Activated CD4-positive, alpha-beta memory T cell treated with anti-CD3 and anti-CD28 coated beads for 36 hours (primary cell): ENCODE data around the gene HARS1. TPM values are rescaled to one million over a fixed set of nuclear protein-coding genes. Genes with fewer than 3 reads are reported as not detected.
"Not testable (repeated sequence)": the region's sequence is repeated elsewhere in the genome, so short reads cannot be mapped to it uniquely, and the experiment has no call there.

Experiments
- CTCF ChIA-PET: fragments of 350-600 bp; sonication (Branson Sonifier 250); formaldehyde crosslinking; loops from one replicate; lab custom pipeline; 2021; ENCODE audit warnings: antibody characterized with exemption, inconsistent platforms; lab: Charles Lee
- POLR2A ChIA-PET: fragments of 350-600 bp; sonication (Branson Sonifier 250); formaldehyde crosslinking; loops from one replicate; lab custom pipeline; 2021; ENCODE audit warnings: antibody characterized with exemption; lab: Charles Lee
- DNase-seq: peaks from one replicate; pipeline ENCODE4 v3.0.0-alpha.2; 2020
- H3K27ac Mint-ChIP-seq: one replicate; pipeline ENCODE4 v1.8.0; 2021; ENCODE audit warnings: mixed read lengths
- H3K27me3 Mint-ChIP-seq: one replicate; pipeline ENCODE4 v1.8.0; 2021; ENCODE audit warnings: mixed read lengths
- H3K36me3 Mint-ChIP-seq: one replicate; pipeline ENCODE4 v1.8.0; 2021; ENCODE audit warnings: mixed read lengths
- H3K4me1 Mint-ChIP-seq: one replicate; pipeline ENCODE4 v1.8.0; 2021; ENCODE audit warnings: low read depth, mixed read lengths
- H3K4me3 Mint-ChIP-seq: one replicate; pipeline ENCODE4 v1.8.0; 2021; ENCODE audit warnings: mild to moderate bottlenecking, mixed read lengths
- H3K9me3 Mint-ChIP-seq: one replicate; pipeline ENCODE4 v1.8.0; 2021; ENCODE audit warnings: mixed read lengths
- intact Hi-C: fragments of 100-400 bp; cut with micrococcal nuclease; formaldehyde crosslinking; loops from one replicate; pipeline ENCODE4 v1.15.1; 2023
- total RNA-seq, 2 experiments: library from RNA; stranded (reverse); gene quantifications; one replicate each; pipeline ENCODE4 v1.2.3, GENCODE V29; 2021

The HARS1 gene
- total RNA-seq, 2 experiments from 2014 or later: 91.1 to 91.7 TPM

- no peaks in the 10 kb centered on the region for H3K27me3 Mint-ChIP-seq
- peaks cover 35% of the 10 kb centered on the region for H3K4me1 Mint-ChIP-seq
- CTCF ChIA-PET: interaction anchor here (0.6 to 2.5 kb wide), 15 partner anchors 9 to 407 kb away, joined by 3 to 18 read pairs (median 3); partner anchors contain the start of genes APBB3, CD14, EIF4EBP3 and SLC35A4
- no peaks in the 10 kb centered on the region for H3K9me3 Mint-ChIP-seq
- POLR2A ChIA-PET: interaction anchor here (0.7 to 2.8 kb wide), 19 partner anchors 8 to 245 kb away, joined by 3 to 29 read pairs (median 5); partner anchors contain the start of genes ANKHD1, APBB3, EIF4EBP3 and HARS1
- peak overlapping the region; percentile 98 for H3K27ac Mint-ChIP-seq
- peak overlapping the region; percentile 100 for H3K4me3 Mint-ChIP-seq
- intact Hi-C loops: loop anchor here (1.0 kb wide), 4 partner anchors 8 to 53 kb away; partner anchors contain the start of genes HARS1, HARS2, TMCO6 and WDR55
- peaks cover 38% of the 10 kb centered on the region for H3K36me3 Mint-ChIP-seq
- no peak for DNase-seq
Observed at GRCh38 chr5:140647042-140647419, 44.1 kb downstream of the HARS1 start.

- ChIA-PET POLR2A (interaction anchor here (1.0 kb wide), 1 partner anchor 57 kb away, joined by 3 read pairs; the partner anchor contains the start of gene ZMAT2), CTCF (interaction anchor here (1.1 to 1.6 kb wide), 2 partner anchors 269 to 270 kb away, joined by 3 to 4 read pairs; no protein-coding TSS in a partner anchor)
- no peak overlapping the region for H3K4me3 Mint-ChIP-seq
- intact Hi-C loops: no loop called here
- H3K36me3 Mint-ChIP-seq: peaks cover 35% of the 10 kb centered on the region
- no peak overlapping the region for H3K27ac Mint-ChIP-seq
- no peaks in the 10 kb centered on the region for H3K27me3 Mint-ChIP-seq
- no peak for DNase-seq
- peaks cover 47% of the 10 kb centered on the region for H3K4me1 Mint-ChIP-seq
- no peaks in the 10 kb centered on the region for H3K9me3 Mint-ChIP-seq
Observed at GRCh38 chr5:140642718-140643117, 48.5 kb downstream of the HARS1 start.

GRCh38 chr5:140641716-140642115 is 49.5 kb downstream of the HARS1 start:
- H3K9me3 Mint-ChIP-seq: no peaks in the 10 kb centered on the region
- peaks cover 45% of the 10 kb centered on the region for H3K4me1 Mint-ChIP-seq
- no peaks in the 10 kb centered on the region for H3K27me3 Mint-ChIP-seq
- intact Hi-C loops: no loop called here
- DNase-seq: no peak
- ChIA-PET CTCF (interaction anchor here (0.5 to 1.6 kb wide), 2 partner anchors 73 to 269 kb away, joined by 3 to 4 read pairs; no protein-coding TSS in a partner anchor), POLR2A (no interaction called here)
- no peak overlapping the region for H3K27ac Mint-ChIP-seq
- H3K36me3 Mint-ChIP-seq: peaks cover 35% of the 10 kb centered on the region
- no peak overlapping the region for H3K4me3 Mint-ChIP-seq

GRCh38 chr5:140639148-140639981 is 51.8 kb downstream of the HARS1 start, which contains the start of gene TMCO6:
Gene TMCO6 (plus strand): TSS chr5:140639451. CDS start chr5:140639528, 77 bp downstream.
- H3K27me3 Mint-ChIP-seq: no peaks in the 10 kb centered on the region
- peaks cover 25% of the 10 kb centered on the region for H3K36me3 Mint-ChIP-seq
- peak within 1 kb of the TSS; percentile 85 for H3K4me3 Mint-ChIP-seq
- peaks cover 41% of the 10 kb centered on the region for H3K4me1 Mint-ChIP-seq
- DNase-seq: peak; percentile 99
- intact Hi-C loops: loop anchor here (1.0 to 5.0 kb wide), 8 partner anchors 8 to 397 kb away; partner anchors contain the start of genes ANKHD1, APBB3, IK and NDUFA2
- ChIA-PET POLR2A (interaction anchor here (0.9 to 2.1 kb wide), 6 partner anchors 8 to 239 kb away, joined by 3 to 15 read pairs (median 5); partner anchors contain the start of genes HARS1, HARS2, IK and NDUFA2), CTCF (interaction anchor here (0.6 to 1.3 kb wide), 7 partner anchors 8 to 284 kb away, joined by 3 to 5 read pairs (median 3); partner anchors contain the start of genes HARS2, IK, NDUFA2 and SRA1)
- peak within 1 kb of the TSS; percentile 94 for H3K27ac Mint-ChIP-seq
- no peaks in the 10 kb centered on the region for H3K9me3 Mint-ChIP-seq

GRCh38 chr5:140638898-140639147 is 52.3 kb downstream of the HARS1 start:
- peak overlapping the region; percentile 85 for H3K4me3 Mint-ChIP-seq
- intact Hi-C loops: loop anchor here (1.0 to 5.0 kb wide), 8 partner anchors 8 to 397 kb away; partner anchors contain the start of genes ANKHD1, APBB3, IK and NDUFA2
- CTCF ChIA-PET: interaction anchor here (0.6 to 1.3 kb wide), 5 partner anchors 9 to 214 kb away, joined by 3 to 5 read pairs (median 4); partner anchors contain the start of genes HARS2, IK, NDUFA2 and SRA1

GRCh38 chr5:140637371-140638100 is 53.6 kb downstream of the HARS1 start:
- Mint-ChIP-seq H3K4me1 (peaks cover 51% of the 10 kb centered on the region), H3K36me3 (peaks cover 16% of the 10 kb centered on the region), H3K27ac (peak overlapping the region; percentile 94), H3K4me3 (no peak overlapping the region), H3K27me3 (no peaks in the 10 kb centered on the region), H3K9me3 (no peaks in the 10 kb centered on the region)
- intact Hi-C loops: loop anchor here (5.0 kb wide), 1 partner anchor 395 kb away; no protein-coding TSS in a partner anchor
- ChIA-PET POLR2A (no interaction called here), CTCF (interaction anchor here (1.0 to 2.2 kb wide), 2 partner anchors 271 to 274 kb away, joined by 4 to 7 read pairs; no protein-coding TSS in a partner anchor)
- no peak for DNase-seq

More at GRCh38 chr5:140638898-140639147, 52.3 kb downstream of the HARS1 start:
- H3K4me1 Mint-ChIP-seq: peaks cover 45% of the 10 kb centered on the region
- H3K9me3 Mint-ChIP-seq, DNase-seq, H3K27me3 Mint-ChIP-seq: not testable (repeated sequence)
- POLR2A ChIA-PET: interaction anchor here (0.6 to 2.1 kb wide), 6 partner anchors 9 to 238 kb away, joined by 3 to 15 read pairs (median 4); partner anchors contain the start of genes HARS1, HARS2, IK and NDUFA2
- peaks cover 20% of the 10 kb centered on the region for H3K36me3 Mint-ChIP-seq
- peak overlapping the region; percentile 94 for H3K27ac Mint-ChIP-seq

- ChIA-PET CTCF (interaction anchor here (0.7 to 2.9 kb wide), 30 partner anchors 12 to 399 kb away, joined by 3 to 30 read pairs (median 4); partner anchors contain the start of genes ANKHD1, EIF4EBP3, IK and NDUFA2), POLR2A (interaction anchor here (1.0 to 1.8 kb wide), 3 partner anchors 88 to 391 kb away, joined by 3 to 6 read pairs (median 3); partner anchors contain the start of gene EIF4EBP3)
- peaks cover 40% of the 10 kb centered on the region for H3K4me1 Mint-ChIP-seq
- DNase-seq: peak; percentile 39
- no peaks in the 10 kb centered on the region for H3K27me3 Mint-ChIP-seq
- peak overlapping the region; percentile 81 for H3K27ac Mint-ChIP-seq
- intact Hi-C loops: loop anchor here (1.0 to 5.0 kb wide), 6 partner anchors 76 to 393 kb away; partner anchors contain the start of gene ANKHD1
- H3K9me3 Mint-ChIP-seq: no peaks in the 10 kb centered on the region
- peaks cover 3% of the 10 kb centered on the region for H3K36me3 Mint-ChIP-seq
- H3K4me3 Mint-ChIP-seq: no peak overlapping the region
Observed at GRCh38 chr5:140635291-140636257, 55.6 kb downstream of the HARS1 start.

- intact Hi-C loops: no loop called here
- DNase-seq: no peak
- H3K27ac Mint-ChIP-seq: no peak overlapping the region
- H3K9me3 Mint-ChIP-seq: no peaks in the 10 kb centered on the region
- no peak overlapping the region for H3K4me3 Mint-ChIP-seq
- H3K36me3 Mint-ChIP-seq: no peaks in the 10 kb centered on the region
- peaks cover 34% of the 10 kb centered on the region for H3K4me1 Mint-ChIP-seq
- ChIA-PET CTCF (interaction anchor here (1.2 to 2.9 kb wide), 14 partner anchors 13 to 275 kb away, joined by 3 to 30 read pairs (median 5); partner anchors contain the start of genes EIF4EBP3, IK, NDUFA2 and SRA1), POLR2A (interaction anchor here (1.7 to 1.8 kb wide), 2 partner anchors 87 to 204 kb away, joined by 3 to 6 read pairs; partner anchors contain the start of gene EIF4EBP3)
- no peaks in the 10 kb centered on the region for H3K27me3 Mint-ChIP-seq
Observed at GRCh38 chr5:140634103-140634502, 57.1 kb downstream of the HARS1 start.

GRCh38 chr5:140633501-140633900 is 57.7 kb downstream of the HARS1 start:
- H3K9me3 Mint-ChIP-seq: no peaks in the 10 kb centered on the region
- peaks cover 28% of the 10 kb centered on the region for H3K4me1 Mint-ChIP-seq
- ChIA-PET CTCF (interaction anchor here (0.5 to 1.4 kb wide), 4 partner anchors 14 to 261 kb away, joined by 3 to 6 read pairs (median 4); partner anchors contain the start of genes EIF4EBP3, IK and NDUFA2), POLR2A (no interaction called here)
- H3K4me3 Mint-ChIP-seq: peak overlapping the region; percentile 75
- H3K27me3 Mint-ChIP-seq: no peaks in the 10 kb centered on the region
- H3K36me3 Mint-ChIP-seq: no peaks in the 10 kb centered on the region
- intact Hi-C loops: no loop called here
- no peak overlapping the region for H3K27ac Mint-ChIP-seq
- no peak for DNase-seq

- H3K27ac Mint-ChIP-seq: no peak within 1 kb of the TSS
- peaks cover 3% of the 10 kb centered on the region for H3K9me3 Mint-ChIP-seq
- ChIA-PET POLR2A (no interaction called here), CTCF (interaction anchor here (0.5 to 1.4 kb wide), 6 partner anchors 11 to 261 kb away, joined by 3 to 6 read pairs (median 4); partner anchors contain the start of genes EIF4EBP3, IK and NDUFA2)
- intact Hi-C loops: no loop called here
- peak; percentile 37 for DNase-seq
- H3K4me3 Mint-ChIP-seq: peak within 1 kb of the TSS; percentile 75
- no peaks in the 10 kb centered on the region for H3K27me3 Mint-ChIP-seq
- H3K4me1 Mint-ChIP-seq: peaks cover 25% of the 10 kb centered on the region
- no peaks in the 10 kb centered on the region for H3K36me3 Mint-ChIP-seq
Observed at GRCh38 chr5:140633021-140633471, 58.1 kb downstream of the HARS1 start, which contains the start of gene CD14. Gene CD14 (minus strand): TSS chr5:140633175. CDS start chr5:140633071, 104 bp downstream.
